ENCODE results near the gene HDAC4.

HDAC4 gene

DNA sequence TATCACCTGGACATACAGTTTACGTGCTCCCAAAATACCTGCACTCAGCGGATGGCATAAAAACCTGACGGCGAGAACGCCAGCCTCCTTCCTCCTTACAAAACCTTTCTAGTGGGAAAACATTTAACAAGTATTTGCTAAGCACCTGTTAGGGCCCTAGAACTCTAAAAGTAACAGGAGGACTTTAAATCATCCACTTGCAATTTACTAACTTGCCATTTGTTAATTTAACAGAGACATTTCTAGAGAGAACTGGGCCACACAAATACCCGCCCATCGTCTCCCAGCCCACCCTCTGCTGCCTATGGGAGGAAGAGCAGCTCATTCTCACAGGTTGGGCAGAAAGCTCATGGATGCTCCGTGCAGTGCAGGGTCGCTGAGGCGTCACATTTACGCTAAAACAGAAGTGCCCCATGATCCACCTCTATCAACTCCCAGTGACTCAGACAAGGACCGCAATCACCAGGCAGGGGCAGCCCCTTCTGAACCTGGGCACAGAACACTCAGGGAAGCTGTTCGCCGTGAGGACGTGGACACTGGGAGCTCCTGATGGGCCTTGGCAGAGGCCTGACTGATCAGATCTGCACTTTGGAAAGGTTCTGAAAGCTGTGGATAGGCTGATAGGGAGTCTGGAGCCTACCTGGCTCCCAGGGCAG is 106.9 kb downstream of the HDAC4 start:
- DNase-seq (ENCODE audit: low spot score) = peak; percentile 56
- in situ Hi-C loops (cut with MboI; ENCODE audit: low sequenced_read_pairs, unreplicated experiment) = no loop called here
- TF ChIP-seq, protein P1, sequence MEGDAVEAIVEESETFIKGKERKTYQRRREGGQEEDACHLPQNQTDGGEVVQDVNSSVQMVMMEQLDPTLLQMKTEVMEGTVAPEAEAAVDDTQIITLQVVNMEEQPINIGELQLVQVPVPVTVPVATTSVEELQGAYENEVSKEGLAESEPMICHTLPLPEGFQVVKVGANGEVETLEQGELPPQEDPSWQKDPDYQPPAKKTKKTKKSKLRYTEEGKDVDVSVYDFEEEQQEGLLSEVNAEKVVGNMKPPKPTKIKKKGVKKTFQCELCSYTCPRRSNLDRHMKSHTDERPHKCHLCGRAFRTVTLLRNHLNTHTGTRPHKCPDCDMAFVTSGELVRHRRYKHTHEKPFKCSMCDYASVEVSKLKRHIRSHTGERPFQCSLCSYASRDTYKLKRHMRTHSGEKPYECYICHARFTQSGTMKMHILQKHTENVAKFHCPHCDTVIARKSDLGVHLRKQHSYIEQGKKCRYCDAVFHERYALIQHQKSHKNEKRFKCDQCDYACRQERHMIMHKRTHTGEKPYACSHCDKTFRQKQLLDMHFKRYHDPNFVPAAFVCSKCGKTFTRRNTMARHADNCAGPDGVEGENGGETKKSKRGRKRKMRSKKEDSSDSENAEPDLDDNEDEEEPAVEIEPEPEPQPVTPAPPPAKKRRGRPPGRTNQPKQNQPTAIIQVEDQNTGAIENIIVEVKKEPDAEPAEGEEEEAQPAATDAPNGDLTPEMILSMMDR (IDR thresholded peaks at IDR 0.05; ENCODE audit: borderline replicate concordance, control extremely low read depth, extremely low read depth, insufficient read depth, missing control alignments) = no peak

DNA sequence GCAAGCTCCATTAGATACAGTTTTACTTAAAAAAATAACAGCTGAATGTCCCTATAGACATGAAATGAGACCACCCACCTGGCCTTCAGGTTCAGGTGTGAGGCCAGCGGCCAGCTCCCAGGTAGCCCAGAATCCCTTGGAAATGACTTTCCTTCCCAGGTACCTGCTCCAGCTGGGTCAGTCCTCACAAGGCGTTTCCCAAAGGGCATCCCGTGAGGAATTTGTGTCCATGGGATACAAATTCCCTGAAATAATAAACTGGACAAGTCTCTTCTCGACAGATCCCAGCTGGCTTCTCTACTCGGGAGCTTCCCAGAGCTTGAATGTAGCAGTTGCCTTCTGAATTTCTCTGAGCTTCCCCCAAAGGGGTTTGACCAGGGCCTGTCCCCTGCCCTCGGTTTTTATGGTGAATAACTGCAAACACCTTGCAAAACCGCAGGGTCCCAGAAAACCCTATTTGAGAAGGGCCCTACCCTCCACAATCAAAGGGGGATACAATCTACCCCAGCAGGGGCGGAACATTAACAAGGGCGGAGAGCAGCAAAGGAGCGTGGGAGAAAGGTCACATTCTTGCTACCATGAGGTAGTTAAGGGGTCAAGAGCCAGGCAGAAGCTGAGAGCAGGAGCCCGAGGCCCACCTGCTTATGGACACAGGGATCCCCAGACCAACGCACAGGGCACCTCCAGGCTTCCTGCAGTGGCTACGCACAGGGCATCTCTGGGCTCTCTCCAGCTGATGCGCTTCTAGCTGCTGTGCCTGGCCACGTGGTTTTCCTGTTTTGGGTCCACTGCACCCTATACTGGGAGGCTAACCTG is 107.7 kb downstream of the HDAC4 start:
- TF ChIP-seq, protein P1 (IDR thresholded peaks at IDR 0.05; ENCODE audit: borderline replicate concordance, control extremely low read depth, extremely low read depth, insufficient read depth, missing control alignments) = no peak
- in situ Hi-C loops (cut with MboI; ENCODE audit: low sequenced_read_pairs, unreplicated experiment) = no loop called here
- DNase-seq (ENCODE audit: low spot score) = no peak

DNA sequence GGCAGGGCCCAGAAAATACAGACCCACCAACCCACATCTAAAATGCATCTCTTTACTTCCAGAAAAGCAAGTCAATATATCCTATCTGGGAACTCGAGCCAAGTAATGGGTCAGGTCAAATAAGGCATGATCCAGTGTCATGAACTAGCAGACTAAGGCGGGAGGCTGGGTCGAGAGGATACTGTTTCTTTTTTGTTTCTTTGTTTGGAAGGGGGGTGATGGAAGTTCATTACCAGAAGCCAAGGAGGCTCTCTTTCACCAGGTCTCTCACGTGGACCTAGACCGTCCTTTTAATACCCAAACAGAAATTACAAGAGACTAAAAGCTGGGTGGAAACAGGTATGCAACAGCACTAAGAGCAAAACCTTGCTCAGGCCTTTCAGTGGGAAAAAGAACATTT is 108.3 kb downstream of the HDAC4 start:
- in situ Hi-C loops (cut with MboI; ENCODE audit: low sequenced_read_pairs, unreplicated experiment) = no loop called here

DNA sequence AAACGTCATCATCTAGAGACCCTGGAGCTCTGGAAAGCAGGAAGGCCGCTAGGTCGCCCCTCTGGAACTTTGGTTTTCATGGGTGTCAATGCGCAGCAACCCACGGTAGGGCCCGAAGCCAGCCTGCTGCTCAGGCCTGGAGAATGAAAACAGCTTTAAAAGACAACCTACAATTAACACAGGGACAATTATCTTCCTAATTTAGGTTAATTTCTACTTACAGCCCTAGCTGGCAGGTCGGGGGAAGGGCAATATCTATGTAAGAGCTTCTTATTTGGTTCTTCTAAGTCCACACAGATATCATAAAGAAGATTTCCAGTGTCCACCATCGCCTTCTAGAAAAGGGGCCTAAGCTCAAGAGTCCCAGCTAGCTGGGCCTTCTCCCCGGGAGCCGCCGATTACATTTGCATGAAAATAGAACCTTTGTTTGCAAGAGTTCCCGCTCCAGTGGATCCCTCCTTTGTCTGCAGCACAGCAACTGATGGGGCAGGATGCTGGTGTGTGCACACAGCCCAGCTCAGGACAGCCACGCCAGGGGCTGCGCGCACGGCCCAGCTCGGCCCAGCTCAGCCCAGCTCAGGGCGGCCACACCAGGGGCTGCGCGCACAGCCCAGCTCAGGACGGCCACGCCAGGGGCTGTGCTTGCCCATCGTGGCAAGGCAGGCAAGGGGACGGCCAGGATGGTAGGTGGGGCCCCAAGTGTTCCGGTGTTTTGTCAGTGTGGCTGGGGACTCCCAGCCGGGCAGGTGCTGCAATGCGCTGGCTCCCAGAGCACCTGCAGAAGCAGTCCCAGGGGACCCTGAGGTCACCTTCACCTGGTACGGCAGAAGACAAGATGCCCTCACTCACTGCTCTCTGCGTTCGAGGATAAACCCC is 109.1 kb downstream of the HDAC4 start:
- DNase-seq (ENCODE audit: low spot score) = no peak
- in situ Hi-C loops (cut with MboI; ENCODE audit: low sequenced_read_pairs, unreplicated experiment) = no loop called here
- TF ChIP-seq, protein P1 (IDR thresholded peaks at IDR 0.05; ENCODE audit: borderline replicate concordance, control extremely low read depth, extremely low read depth, insufficient read depth, missing control alignments) = no peak

More for the DNA sequence above, 108.3 kb downstream of the HDAC4 start:
- TF ChIP-seq, protein P1 (IDR thresholded peaks at IDR 0.05; ENCODE audit: borderline replicate concordance, control extremely low read depth, extremely low read depth, insufficient read depth, missing control alignments) = no peak
- no peak for DNase-seq (ENCODE audit: low spot score)

DNA sequence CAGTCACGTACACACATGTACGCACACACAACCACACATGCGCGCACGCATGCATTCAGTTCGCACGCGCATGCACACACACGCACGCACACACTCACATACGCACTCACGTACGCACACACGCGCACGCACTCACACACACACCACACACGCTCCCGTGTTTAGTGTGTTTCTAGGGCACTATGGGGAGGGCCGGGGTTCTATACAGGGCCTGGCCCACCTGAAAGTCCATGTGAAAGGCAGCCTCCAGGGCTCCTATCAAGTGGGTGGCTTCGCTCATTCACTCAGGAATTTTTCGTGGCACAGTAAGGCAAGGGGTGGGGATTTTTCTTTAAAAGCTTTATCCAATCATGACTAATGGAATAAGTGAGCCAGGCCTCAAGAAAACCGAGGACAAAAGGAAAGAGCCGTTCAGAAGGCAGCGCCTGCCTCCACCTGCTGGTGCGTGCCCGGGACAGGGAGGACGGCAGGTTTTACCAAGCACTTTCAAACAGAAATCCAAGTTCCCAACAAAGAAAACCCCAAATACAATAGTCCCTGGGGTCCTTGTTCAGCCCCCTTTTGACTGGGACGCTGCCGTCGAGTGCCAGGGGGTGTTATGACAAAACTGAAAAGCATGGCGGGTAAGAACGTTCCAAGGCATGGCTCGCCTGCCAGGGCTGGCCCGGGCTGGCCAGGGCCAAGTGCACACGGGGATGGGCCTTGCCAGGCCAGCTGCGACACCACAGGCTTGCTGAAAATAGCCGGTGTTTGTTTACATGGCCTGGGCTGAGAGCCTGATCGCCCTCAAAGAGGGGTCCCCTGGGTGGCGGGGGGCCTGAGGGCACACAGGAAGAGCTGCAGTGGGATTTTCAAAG is 110.0 kb downstream of the HDAC4 start:
- no peak for DNase-seq (ENCODE audit: low spot score)
- in situ Hi-C loops (cut with MboI; ENCODE audit: low sequenced_read_pairs, unreplicated experiment) = no loop called here

More for the DNA sequence above, 110.0 kb downstream of the HDAC4 start:
- TF ChIP-seq, protein P1 (IDR thresholded peaks at IDR 0.05; ENCODE audit: borderline replicate concordance, control extremely low read depth, extremely low read depth, insufficient read depth, missing control alignments) = no peak

All from GM13976 (cell line).